GM23338 (cell line): Measurements from ENCODE around the gene UBE2D1.

ENCODE experiments used
- EZH2 ChIP-seq: fragments of 200-600 bp; sonication (generic); IDR thresholded peaks from one replicate; pipeline ENCODE4 v1.8.0; 2017; ENCODE audit warnings: antibody characterized with exemption, mild to moderate bottlenecking, low read depth; ENCODE audit not compliant: unreplicated experiment
- EZH2phosphoT487 ChIP-seq: fragments of 200-600 bp; sonication (generic); IDR thresholded peaks from one replicate; pipeline ENCODE4 v1.8.1; 2018; ENCODE audit warnings: antibody characterized with exemption; ENCODE audit not compliant: unreplicated experiment
- POLR2AphosphoS5 ChIP-seq: IDR thresholded peaks from 2 replicates; pipeline ENCODE4 v1.6.1; 2016; ENCODE audit warnings: antibody characterized with exemption, low read depth
- TF ChIP-seq, protein P1 (sequence below), 2 experiments: fragments of 200-600 bp in 1 of 2; sonication (generic) in 1 of 2; conservative IDR thresholded peaks; 2 replicates each; pipeline versions ENCODE4 v1.5.1 to v1.6.1; 2016 to 2017; ENCODE audit warnings: antibody characterized with exemption in 2 of 2, low read depth in 2 of 2, mild to moderate bottlenecking in 2 of 2, moderate library complexity in 1 of 2
- TF ChIP-seq, protein P2 (sequence below): IDR thresholded peaks from 2 replicates; pipeline ENCODE4 v1.6.1; 2016; ENCODE audit warnings: antibody characterized with exemption
- TF ChIP-seq, protein P3 (sequence below): IDR thresholded peaks from one replicate; pipeline ENCODE4 v1.6.1; 2018; ENCODE audit warnings: antibody characterized with exemption; ENCODE audit not compliant: unreplicated experiment

DNA sequence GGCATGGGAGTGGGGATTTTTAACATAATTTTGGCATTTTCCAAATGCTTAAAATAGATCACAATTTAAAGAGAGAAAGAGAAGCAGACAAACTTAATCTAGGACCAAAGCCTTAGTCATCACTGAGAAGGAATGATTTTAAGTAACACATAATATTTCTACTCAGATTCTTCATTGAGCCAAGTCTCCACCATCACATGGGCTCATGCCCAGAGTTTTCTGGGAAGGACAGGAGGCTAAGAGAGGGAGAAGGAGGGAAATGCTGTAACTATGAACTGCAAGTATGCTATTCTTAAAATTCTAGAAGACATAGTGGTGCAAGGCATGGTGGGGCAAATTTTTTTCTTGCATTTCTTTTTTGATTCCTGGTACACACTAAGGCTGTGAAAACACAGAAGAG lies 23.8 kb upstream of the UBE2D1 start:
- TF ChIP-seq, protein P1, sequence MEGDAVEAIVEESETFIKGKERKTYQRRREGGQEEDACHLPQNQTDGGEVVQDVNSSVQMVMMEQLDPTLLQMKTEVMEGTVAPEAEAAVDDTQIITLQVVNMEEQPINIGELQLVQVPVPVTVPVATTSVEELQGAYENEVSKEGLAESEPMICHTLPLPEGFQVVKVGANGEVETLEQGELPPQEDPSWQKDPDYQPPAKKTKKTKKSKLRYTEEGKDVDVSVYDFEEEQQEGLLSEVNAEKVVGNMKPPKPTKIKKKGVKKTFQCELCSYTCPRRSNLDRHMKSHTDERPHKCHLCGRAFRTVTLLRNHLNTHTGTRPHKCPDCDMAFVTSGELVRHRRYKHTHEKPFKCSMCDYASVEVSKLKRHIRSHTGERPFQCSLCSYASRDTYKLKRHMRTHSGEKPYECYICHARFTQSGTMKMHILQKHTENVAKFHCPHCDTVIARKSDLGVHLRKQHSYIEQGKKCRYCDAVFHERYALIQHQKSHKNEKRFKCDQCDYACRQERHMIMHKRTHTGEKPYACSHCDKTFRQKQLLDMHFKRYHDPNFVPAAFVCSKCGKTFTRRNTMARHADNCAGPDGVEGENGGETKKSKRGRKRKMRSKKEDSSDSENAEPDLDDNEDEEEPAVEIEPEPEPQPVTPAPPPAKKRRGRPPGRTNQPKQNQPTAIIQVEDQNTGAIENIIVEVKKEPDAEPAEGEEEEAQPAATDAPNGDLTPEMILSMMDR (conservative IDR thresholded peaks at IDR 0.05; ENCODE audit: low read depth in 2 of 2), result no peak
- TF ChIP-seq EZH2, result no peak
- TF ChIP-seq EZH2phosphoT487, result no peak
- TF ChIP-seq POLR2AphosphoS5, result no peak
- TF ChIP-seq, protein P2, sequence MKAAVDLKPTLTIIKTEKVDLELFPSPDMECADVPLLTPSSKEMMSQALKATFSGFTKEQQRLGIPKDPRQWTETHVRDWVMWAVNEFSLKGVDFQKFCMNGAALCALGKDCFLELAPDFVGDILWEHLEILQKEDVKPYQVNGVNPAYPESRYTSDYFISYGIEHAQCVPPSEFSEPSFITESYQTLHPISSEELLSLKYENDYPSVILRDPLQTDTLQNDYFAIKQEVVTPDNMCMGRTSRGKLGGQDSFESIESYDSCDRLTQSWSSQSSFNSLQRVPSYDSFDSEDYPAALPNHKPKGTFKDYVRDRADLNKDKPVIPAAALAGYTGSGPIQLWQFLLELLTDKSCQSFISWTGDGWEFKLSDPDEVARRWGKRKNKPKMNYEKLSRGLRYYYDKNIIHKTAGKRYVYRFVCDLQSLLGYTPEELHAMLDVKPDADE, result no peak
- TF ChIP-seq, protein P3, sequence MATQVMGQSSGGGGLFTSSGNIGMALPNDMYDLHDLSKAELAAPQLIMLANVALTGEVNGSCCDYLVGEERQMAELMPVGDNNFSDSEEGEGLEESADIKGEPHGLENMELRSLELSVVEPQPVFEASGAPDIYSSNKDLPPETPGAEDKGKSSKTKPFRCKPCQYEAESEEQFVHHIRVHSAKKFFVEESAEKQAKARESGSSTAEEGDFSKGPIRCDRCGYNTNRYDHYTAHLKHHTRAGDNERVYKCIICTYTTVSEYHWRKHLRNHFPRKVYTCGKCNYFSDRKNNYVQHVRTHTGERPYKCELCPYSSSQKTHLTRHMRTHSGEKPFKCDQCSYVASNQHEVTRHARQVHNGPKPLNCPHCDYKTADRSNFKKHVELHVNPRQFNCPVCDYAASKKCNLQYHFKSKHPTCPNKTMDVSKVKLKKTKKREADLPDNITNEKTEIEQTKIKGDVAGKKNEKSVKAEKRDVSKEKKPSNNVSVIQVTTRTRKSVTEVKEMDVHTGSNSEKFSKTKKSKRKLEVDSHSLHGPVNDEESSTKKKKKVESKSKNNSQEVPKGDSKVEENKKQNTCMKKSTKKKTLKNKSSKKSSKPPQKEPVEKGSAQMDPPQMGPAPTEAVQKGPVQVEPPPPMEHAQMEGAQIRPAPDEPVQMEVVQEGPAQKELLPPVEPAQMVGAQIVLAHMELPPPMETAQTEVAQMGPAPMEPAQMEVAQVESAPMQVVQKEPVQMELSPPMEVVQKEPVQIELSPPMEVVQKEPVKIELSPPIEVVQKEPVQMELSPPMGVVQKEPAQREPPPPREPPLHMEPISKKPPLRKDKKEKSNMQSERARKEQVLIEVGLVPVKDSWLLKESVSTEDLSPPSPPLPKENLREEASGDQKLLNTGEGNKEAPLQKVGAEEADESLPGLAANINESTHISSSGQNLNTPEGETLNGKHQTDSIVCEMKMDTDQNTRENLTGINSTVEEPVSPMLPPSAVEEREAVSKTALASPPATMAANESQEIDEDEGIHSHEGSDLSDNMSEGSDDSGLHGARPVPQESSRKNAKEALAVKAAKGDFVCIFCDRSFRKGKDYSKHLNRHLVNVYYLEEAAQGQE, result no peak
